Activated CD4-positive, alpha-beta T cell treated with anti-CD3 and anti-CD28 coated beads, Interleukin-2, amount 50 U/mL, for 16 hours (primary cell): ENCODE measurements around the gene ERI3.

Source experiments
- DNase-seq: peaks from one replicate; pipeline ENCODE4 v3.0.0-alpha.2; 2020

Gene ERI3, protein sequence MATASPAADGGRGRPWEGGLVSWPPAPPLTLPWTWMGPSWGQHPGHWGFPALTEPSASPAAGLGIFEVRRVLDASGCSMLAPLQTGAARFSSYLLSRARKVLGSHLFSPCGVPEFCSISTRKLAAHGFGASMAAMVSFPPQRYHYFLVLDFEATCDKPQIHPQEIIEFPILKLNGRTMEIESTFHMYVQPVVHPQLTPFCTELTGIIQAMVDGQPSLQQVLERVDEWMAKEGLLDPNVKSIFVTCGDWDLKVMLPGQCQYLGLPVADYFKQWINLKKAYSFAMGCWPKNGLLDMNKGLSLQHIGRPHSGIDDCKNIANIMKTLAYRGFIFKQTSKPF

DNA sequence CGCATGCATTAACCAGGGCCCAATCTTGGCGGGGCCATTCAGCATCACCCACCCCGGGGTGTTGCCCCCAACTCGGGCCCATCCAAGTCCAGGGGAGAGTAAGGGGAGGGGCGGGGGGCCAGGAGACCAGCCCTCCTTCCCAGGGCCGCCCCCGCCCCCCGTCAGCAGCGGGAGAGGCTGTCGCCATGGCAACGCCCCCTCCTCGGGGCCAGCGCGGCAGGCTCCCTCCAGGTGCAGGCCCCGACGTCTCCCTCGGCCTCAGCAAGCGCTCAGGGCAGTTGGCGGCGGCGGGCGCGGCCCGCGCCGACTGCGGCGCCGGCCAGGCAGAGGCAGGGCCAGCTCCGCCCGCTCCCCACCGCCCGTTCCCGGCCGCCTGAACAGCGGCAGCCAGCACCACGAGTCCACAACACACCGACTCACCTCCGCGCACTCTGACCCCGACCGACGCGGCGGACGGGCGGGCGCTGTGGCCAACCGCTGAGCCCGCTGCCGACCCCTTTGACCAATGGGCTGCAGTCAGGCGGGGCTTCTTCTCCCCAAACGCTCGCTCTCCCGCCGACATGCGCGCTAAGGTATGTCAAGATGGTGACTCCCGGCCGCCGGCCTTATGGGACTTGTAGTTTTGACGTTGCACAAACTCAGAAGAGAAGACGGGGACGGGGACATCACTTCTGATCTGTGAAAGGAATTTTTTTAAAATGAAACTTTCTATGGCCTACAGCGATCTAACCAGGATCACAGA, at the start of gene ERI3:
ERI3 (minus strand) TSS at position 418 of the 742 bp plus-strand sequence; CDS start at position 187, 231 bp downstream.
- DNase-seq: peak; percentile 97

GRCh38 chr1:44401256-44402228, 46.5 kb upstream of the ERI3 start:
- DNase-seq: no peak

- DNase-seq: no peak
These were observed 35.2 kb upstream of the ERI3 start for GRCh38 chr1:44390277-44390676.

DNA sequence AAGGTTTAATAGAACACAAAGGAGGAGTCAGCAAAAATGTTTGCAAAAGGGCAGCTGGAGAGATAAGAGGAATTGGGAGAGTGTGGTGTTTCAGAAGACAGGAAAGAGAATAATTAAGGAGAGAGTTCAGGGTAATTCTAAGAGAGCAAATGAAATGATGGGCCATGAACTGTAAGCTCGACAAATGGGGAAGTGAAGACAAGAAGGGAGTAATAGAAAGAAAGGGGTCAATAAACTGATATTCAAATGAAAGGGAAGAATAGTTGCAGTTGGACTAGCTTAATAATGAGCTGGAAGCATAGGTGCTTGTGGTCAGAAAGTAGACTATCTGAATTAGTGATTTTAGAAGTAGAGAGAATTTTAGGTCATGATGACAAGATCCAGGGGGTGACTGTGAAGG, 34.4 kb upstream of the ERI3 start:
- no peak for DNase-seq

GRCh38 chr1:44388551-44388950, 33.5 kb upstream of the ERI3 start:
- no peak for DNase-seq

GRCh38 chr1:44380666-44381177, 25.7 kb upstream of the ERI3 start:
- peak; percentile 10 for DNase-seq

- peak; percentile 35 for DNase-seq
These were observed 23.1 kb upstream of the ERI3 start for GRCh38 chr1:44377925-44378784.

DNA sequence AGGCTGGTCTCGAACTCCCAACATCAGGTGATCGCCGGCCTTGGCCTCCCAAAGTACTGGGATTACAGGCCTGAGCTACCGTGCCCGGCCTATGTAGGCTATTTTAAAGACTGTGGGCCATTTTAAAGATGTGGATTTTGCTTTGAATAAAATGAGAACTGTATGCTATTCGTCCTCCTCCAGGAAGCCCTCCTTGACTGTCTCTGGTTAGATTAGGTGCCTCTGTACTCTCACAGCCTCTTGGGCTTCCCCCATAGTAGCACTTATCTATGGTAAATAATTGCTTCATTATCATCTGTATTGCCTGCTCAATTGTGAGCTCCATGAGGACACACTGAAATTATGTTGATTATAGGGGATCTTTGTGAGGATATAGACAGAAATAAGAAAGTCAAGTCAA, 20.5 kb upstream of the ERI3 start:
- DNase-seq: no peak

DNA sequence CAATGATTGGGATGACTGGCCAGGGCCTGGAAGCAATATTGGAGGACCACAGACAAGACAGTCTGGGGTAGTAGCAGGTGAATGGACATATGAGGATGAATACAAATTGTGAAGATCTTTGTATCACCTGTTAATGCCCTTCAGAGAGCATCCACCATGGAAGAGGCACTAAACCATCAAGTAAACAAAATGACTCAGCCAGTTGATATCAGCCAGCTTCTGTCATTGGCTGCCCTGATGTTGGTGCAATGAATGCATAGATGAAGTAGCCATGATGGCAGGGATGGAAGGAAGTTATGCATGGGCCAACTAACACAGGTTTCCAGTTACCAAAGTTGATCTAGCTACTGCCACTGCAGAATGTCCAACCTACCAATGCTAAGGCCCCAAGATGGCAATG, 16.1 kb upstream of the ERI3 start:
- no peak for DNase-seq

GRCh38 chr1:44368471-44369151, 13.6 kb upstream of the ERI3 start:
- no peak for DNase-seq

GRCh38 chr1:44367944-44368343, 12.9 kb upstream of the ERI3 start:
- no peak for DNase-seq

GRCh38 chr1:44366371-44366975, 11.4 kb upstream of the ERI3 start:
- DNase-seq: no peak

DNA sequence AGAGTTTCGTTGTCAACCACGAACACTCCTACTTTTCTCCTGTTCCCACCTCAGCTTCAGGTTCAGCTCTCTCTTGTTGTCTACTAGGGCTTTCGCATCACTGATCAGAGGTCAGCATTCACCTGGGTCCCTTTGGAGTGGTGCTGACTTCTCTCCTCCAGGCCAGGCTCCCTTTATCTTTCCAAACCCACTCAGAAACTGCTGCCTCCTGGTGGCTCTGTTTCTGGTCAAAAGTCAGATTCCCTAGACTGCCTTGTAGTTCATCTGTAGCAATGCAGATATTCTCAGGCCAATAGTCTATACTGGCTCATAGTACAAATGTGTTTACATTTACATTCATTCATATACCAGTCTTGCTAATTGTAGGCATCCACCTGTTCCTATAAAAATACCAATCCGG, 6.4 kb upstream of the ERI3 start:
- no peak for DNase-seq

DNA sequence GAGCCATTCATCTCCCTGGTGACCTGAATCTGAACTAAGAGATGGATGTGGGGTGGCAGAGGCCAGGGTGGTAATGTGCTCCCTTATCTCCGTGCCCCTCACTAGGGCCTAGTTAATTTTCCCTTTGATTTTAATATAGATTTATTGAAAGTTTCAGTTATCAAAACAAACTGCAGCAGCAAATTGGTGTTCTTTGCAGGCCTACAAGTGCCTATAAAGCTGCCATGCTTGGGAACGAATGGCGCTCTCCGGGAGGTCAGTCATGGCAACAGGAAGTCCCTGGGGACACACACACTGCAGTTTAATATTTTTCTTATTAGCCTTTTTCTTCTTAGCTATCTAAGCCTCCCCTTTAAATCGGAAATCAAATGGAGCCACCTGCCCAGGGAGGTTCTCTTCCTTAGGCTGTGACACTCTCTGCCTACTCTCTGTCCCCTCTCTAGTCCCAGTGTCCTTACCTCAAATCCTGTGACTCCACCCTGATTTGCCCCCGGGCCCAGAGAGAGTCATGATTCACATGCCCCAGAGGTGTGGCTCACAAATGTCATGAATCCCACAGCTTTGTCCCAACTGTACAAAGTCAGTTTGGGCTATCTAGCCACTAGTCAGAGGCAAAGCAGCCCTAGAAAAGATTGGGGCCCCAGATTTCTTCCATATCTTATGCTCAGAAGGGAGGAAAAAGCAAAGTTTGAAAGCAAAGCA, 4.3 kb upstream of the ERI3 start:
- no peak for DNase-seq

DNA sequence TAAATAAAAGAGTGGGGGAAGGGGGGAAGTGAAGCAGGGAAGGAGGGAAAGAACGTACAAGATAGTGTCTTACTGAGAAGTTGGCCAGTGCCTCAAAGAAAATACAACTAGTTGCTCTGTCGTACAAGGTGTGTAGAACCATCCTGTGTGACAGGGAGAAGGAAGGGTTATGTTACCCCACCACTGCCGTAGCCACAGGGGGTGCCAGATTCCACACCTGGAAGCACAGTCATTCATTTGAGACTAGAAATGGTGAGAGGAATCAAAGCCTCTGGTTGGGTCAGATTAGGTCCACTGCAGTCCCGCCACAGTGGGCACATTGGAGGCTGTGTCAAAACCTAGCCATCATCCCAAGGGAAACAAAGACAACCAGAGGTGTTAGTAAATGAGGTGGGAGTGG, 2.7 kb upstream of the ERI3 start:
- no peak for DNase-seq

- DNase-seq: no peak
These were observed 687 bp upstream of the ERI3 start for GRCh38 chr1:44355582-44356305.

DNA sequence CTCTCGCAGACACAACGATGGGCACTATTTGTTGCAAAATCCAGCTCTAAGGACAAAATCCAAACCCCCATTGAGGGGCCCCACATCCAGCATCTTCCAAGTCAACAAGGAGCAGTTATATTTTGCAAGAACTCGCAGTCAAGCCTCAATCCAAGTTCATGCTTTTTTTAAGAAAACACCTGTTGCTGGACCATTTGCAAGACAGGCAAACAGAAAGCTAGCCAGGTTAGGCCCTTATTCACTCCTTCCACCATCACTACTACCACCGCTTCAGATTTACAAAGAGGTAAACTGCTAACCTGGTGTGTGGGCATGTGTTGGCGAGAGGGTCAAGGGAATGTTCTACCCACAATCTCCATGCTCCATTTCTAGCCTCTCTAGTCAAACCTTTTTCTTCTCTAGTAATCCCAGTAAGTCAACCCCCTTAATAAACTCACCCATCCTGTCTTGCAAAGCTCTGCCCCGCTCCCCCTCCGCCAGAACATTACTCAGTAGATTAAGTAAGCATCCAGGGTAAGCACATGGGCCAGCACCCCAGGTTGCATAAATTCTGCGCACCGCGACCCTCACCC, 703 bp downstream of the ERI3 start:
- no peak for DNase-seq

DNA sequence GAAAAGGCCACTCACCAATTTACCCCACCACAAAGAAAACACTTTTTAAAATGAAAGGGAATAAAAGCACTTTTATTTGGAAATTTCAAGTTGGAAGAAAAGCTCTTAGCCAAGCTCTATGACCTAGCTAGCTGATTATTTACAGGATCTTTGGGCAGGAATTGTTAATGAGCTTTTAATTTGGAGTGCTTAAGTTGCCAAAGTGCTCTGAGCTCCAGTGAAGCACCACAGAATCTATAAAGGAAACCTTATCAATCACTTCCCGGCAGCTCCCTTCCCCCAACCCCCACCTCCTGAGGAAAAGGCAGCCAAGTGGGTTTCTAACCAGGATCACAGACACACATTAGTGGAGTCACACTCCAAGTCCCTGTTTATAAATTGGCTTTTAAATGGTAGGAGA, 1.5 kb downstream of the ERI3 start:
- no peak for DNase-seq

DNA sequence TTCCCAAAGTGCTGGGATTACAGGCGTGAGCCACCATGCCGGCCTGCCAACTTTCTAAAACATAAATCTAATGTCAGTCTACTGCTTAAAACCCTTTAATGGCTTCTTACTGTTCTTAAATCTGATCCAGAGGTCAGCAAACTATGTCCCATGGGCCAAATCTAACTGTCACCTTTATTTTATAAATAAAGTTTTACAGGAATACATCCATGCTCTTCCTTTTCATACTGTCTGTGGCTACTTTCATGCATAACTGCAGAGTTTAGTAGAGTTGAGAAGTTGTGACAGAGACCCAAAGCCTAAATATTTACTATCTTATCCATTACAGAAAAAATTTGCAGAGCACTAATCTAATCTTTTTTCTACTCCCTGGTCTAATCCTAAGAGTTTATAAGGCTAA, 3.8 kb downstream of the ERI3 start:
- DNase-seq: no peak
